ENCODE data around the gene NEUROG1.

NEUROG1 gene

GRCh38 chr5:135491552-135492318 lies 44.0 kb downstream of the NEUROG1 start:
- DNase-seq, result peak; percentile 93

- DNase-seq, result no peak
Observed at GRCh38 chr5:135491038-135491551, 44.7 kb downstream of the NEUROG1 start.

- no peak for DNase-seq
Observed at GRCh38 chr5:135490245-135491037, 45.3 kb downstream of the NEUROG1 start.

GRCh38 chr5:135489466-135490244 lies 46.1 kb downstream of the NEUROG1 start:
- DNase-seq, result no peak

- DNase-seq, result peak; percentile 81
Observed at GRCh38 chr5:135488727-135489465, 46.9 kb downstream of the NEUROG1 start.

- no peak for DNase-seq
Observed at GRCh38 chr5:135487839-135488514, 47.8 kb downstream of the NEUROG1 start.

GRCh38 chr5:135487037-135487395 lies 48.7 kb downstream of the NEUROG1 start:
- no peak for DNase-seq

- DNase-seq, result no peak
Observed at GRCh38 chr5:135486131-135487036, 49.4 kb downstream of the NEUROG1 start.

- DNase-seq, result no peak
Observed at GRCh38 chr5:135484674-135485086, 51.1 kb downstream of the NEUROG1 start.
